Tongue (tissue), 2 donors: ENCODE results near the gene TPM1. TPM values are rescaled to one million over a fixed set of nuclear protein-coding genes. Genes with fewer than 3 reads are reported as not detected.

ENCODE experiments used
- DNase-seq: peaks from one replicate; pipeline ENCODE4 v3.0.0-alpha.2; 2015
- total RNA-seq: library from RNA; depleted of rRNA; stranded (reverse); fragments of >200 nt; gene quantifications from one replicate; pipeline ENCODE4 v1.2.3, GENCODE V29; 2014

TPM1 gene
- total RNA-seq, 1 donor from 2014 or later, result 4,708 TPM

GRCh38 chr15:63042877-63043334 lies 359 bp downstream of the TPM1 start:
- DNase-seq, result peak; percentile 48

- DNase-seq, result peak; percentile 57
Measured at GRCh38 chr15:63043335-63044076, 959 bp downstream of the TPM1 start.

DNA sequence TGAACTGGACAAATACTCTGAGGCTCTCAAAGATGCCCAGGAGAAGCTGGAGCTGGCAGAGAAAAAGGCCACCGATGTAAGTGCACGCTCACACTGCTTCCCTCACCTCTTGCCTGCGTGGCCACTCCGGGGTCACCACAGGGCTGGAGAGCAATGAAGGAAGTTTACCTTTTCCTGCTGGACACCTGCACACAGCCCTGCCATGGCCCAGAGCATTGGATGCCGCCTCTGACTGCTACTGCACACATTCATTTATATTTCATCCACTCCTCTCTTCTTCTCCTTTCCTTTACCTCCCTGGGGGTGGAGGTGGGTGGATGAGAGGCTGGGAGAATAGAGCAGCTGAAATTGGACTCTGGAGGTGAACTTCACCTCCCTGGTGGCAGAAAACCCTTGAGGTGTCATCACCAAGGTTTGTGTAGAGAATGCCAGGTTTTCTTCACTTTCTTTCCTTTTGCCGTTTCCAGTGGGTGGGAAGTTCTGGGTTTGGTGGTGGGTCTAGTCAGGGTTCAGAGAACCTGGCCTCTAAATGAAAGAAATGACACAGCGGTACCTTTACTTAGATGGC lies 1.6 kb downstream of the TPM1 start:
- no peak for DNase-seq

GRCh38 chr15:63044645-63045464 lies 2.3 kb downstream of the TPM1 start:
- DNase-seq, result peak; percentile 75

DNA sequence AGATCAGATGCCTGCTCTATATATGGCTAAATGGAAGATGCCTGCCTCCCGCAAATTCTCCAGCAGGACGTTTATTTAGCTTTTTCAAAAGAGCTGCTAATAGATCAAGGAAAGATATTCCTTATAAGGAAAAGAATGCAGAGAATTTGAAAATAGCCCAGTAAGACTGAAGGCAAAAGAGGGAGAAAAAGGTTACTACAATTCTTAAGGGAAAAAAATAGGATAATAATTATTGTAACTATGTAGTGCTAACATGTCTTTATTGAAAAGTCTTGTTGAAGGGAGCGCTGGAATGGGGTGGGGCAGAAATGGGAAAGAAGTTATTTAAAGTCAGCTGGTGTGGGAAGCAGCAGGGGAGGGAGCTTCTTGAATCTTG lies 2.9 kb downstream of the TPM1 start:
- DNase-seq, result peak; percentile 48

GRCh38 chr15:63045879-63046278 lies 3.3 kb downstream of the TPM1 start:
- DNase-seq, result no peak

GRCh38 chr15:63046917-63047760 lies 4.6 kb downstream of the TPM1 start:
- DNase-seq, result no peak

DNA sequence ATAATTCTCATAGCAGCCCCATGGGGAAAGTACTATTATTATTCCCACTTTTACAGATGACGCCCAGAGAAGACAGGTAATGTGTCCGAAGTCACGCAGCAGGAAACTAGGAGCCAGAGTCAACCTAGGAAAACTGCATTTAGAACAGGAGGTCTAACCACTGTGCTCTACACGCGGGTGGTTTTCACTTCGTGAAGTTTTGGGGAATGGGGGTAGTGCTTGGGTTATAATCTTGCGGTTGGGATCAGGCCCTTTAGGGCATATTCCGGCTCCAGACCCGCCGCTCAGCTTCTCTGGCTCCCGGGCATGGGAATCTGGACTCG lies 5.2 kb downstream of the TPM1 start:
- DNase-seq, result no peak

DNA sequence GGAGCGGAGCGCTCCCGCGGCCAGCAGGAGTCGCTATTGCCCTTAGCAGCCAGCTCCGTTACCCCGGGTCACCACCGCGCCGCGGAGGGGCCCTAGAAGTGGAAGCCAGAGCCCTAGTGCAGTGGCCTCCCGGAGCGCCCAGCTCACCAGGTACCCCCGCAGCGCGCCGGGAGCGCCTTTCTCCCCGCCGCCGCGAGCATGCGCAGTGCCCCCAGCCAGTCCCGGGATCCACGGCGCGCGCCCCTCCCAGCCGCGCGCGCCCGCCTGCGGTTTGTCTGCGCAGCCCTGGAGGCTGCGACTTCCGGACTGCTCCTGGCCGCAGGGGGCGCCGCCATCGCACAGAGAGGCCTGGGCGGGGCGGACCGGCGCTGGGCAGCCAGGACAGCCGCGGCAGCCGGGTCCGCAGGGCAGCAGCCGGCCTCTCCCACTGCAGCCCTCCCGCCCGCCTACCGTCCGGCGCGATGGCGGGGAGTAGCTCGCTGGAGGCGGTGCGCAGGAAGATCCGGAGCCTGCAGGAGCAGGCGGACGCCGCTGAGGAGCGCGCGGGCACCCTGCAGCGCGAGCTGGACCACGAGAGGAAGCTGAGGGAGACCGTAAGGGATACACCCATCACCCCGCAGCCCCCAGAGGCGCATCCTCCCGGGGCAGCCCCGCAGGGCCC lies 5.7 kb downstream of the TPM1 start:
- peak; percentile 96 for DNase-seq

DNA sequence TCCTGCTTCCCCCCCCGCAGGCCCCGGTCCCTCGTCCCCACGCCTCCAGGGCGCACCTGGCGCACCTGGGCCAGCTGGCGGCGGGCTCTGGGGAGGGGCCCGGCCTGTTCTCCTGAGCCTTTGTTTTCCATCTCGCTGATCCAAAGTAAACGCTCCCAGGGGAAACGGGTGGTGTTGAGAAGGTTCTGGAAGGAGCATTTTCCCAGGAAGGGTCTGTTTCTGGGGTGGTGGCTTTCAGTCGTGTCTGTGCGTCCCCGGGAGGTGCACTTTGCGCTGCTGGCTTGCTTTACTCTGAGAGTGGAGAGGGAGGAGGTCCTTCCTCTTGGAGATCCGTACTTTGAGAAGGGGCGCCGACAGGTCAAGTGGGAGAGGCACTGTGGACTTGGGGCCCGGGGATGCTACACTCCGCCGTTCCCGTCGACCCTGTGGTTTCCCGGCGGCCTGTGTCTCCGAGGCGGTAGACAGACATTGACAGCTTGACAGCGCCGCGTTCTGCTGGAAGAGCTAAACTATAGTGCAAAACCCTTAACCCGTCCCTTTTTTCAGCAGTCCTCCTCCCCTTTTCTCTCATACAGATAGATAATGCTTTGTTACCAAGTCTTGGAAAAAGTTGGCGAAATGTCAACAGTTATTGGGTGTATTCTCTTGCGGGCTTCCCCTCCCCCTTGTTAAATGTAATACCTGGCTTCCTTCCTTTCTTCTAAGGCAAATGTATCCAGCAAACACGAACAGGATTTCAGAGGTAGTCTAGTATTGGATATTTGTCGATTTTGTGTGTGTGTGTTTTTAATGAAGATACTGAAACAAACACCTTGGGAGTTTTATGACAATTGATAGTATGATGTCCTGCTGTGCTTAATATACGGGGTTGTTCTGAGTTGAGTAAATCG lies 6.5 kb downstream of the TPM1 start:
- DNase-seq, result peak; percentile 72

- DNase-seq, result no peak
Measured at GRCh38 chr15:63049783-63050371, 7.3 kb downstream of the TPM1 start.

- peak; percentile 50 for DNase-seq
Measured at GRCh38 chr15:63050731-63051155, 8.2 kb downstream of the TPM1 start.

DNA sequence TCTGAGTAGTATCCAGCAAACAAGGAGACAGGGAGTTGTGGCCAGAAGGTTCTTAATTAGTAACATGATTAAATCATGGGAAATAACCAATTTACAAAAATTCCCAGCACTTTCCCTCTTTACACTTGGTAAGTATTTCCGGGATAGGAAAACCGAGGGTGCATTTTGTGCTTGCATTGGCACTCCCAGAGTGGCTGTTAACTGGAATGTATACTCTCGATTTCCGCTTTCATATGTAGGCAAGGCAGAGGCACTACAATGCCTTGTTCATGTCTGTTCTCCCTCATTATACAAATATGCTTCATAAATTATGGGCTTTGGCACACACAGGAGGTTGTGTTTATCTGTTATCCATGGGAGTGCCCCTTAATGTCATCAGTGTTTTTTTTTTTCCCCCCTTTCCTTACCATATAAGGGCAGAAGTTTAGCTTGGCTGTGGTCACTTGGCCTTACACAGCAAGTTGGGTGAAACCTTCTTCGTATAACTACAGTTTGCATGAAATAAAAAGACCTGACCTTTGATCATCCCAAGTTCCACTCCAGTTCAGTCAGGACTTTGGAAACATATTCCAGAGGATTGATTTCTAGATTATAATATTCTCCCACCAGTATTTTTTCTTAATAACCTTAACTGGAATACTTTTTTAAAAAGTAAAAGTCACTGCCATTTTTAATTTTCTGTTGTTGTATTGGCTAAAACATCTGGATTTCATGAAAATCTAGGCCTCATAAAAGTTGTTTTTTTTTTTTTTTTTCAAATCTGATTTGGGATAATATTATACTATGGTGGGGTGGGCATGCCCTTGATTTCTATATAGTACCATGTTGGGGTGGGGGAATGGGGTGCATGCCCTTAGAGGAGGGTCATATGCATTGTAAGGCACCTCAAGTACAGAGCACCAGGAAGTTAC lies 8.9 kb downstream of the TPM1 start:
- peak; percentile 47 for DNase-seq

DNA sequence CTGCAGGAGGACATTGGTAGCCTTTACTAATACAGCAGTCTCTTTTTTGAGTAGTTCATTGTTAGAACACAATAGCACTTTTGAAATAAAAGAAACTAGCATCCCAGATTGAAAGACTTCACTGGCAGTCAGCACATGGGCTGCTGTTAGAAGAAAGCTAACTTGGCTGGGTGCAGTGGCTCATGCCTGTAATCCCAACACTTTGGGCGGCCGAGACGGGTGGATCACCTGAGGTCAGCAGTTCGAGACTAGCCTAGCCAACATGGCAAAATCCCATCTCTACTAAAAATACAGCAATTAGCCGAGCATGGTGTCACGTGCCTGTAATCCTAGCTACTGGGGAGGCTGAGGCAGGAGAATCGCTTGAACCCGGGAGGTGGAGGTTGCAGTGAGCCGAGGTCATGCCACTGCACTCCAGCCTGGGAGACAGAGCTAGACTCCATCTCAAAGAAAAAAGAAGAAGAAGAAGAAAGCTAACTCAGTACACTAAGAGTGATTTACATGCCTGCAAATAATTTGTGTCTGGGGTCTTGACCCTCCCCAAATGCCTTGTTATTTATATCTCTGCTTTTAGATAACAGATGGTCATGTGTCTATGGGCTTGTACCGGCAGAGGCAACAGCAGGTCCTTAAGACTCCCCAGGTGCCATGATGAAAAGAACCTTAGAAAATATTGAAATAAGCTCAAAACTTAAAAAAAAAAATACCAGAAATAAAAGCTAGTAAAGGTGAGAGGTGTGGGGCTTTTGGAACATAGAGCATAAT lies 9.7 kb downstream of the TPM1 start:
- no peak for DNase-seq

DNA sequence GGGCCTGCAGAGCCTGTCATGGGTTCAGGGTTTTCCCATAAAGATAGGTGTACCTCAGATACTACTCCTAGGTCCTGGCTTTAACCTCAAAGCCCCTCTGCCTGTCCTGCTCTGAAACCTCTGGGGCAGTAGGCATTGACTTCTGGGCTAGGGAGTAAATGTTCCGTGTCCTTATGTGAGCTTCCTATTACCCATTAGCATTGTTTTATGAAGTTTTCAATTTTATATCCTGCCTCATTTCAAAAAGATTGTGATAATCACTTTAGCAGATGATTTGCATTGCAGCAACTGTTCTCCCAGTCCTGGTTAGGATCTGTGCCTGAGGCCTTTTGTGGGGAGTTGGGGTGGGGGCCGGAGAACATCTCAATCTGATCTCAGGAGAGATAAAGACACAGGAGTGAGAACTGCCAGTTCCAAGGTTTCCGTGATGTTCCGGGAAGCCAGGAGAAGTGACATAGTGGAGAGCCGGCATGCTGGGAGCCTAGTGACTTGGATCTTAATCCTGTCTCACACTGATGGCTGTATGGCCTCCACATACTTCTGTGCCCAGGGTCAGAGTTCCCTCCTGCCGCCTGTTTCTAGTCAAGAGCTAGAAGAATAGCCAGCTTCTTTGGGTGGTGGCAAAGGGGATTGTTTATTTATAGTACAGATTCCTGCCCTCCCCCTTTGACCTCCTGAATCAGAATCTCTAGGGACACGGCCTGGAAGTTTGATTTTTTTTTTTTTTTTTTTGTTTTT lies 10.6 kb downstream of the TPM1 start:
- peak; percentile 34 for DNase-seq

GRCh38 chr15:63054281-63054683 lies 11.7 kb downstream of the TPM1 start:
- DNase-seq, result no peak

DNA sequence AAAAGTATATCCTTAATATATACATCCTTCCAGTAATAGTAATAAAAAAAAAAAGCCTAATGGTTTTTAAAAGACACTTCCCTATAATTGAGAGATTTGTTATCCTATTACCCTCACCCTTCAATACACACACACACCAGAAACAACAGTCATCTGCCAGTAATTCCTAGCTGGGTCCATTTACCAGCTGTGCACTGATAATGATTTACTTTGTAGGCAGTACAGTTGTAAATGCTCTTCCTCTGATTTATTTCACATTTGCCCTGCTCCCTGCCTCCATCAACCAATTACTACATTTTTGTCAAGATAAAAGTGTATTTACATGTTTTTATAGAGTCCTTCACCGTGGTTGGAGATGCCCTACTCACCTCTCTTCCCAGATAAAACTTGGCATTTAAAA lies 12.4 kb downstream of the TPM1 start:
- no peak for DNase-seq

DNA sequence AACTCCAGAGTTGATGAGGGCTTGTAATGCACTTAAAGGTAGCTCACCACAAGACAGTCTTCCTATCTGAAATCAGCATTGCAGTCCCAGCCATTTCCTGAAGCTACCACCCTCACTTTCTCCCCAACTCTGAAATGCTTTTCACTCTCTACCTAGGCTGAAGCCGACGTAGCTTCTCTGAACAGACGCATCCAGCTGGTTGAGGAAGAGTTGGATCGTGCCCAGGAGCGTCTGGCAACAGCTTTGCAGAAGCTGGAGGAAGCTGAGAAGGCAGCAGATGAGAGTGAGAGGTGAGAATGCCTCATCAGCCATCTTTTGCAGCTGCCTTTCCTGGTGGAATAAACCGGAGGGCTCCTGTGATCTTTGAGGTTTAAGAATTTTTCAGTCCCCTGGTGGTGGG lies 14.3 kb downstream of the TPM1 start:
- peak; percentile 92 for DNase-seq
